ENCODE measurements around the gene CDH5.

DNA sequence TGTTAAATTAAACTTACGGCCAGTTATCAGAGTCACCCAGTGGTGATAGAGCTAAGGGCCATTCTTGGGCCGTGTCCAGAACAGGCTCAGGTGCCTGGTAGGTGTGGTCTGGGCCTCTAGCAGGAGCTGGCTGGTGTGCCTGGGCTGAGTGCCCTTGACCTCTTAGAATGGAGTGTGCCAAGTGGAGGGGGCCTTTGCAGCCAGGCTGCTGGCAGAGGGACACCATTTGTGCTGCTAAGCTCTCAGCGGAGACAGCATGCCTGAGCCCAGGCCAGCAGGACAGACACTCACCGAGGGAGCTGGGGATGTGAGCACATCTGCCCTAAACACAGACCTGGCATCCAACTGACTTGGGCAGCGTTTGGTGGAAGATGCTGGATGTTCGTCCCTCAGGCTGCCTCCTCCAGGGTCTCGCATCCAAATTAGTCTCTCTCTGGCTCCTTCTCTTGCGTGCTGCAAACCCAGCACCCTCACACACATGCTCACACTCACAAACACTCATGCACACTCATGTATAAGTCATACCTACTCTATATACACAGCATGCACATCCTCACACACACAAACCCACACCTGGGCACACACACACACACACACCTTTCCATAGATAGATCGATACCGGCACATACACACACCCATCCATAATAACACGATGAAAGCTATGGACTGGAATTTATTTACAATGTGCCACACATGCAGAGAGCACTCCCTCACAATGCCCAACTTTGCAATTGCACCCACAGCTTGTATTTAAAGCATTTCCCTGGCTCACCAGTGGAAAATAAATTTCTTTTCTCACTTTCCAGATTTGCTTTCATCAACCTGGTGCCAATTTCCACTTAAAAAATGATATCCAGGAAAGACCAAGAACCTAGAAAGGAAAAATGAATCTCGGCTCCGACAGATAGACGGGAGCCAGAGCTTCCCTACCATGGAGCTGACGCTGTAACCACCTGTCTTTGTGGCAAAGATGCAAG, 33.6 kb upstream of the CDH5 start:
- TF ChIP-seq, protein P1, sequence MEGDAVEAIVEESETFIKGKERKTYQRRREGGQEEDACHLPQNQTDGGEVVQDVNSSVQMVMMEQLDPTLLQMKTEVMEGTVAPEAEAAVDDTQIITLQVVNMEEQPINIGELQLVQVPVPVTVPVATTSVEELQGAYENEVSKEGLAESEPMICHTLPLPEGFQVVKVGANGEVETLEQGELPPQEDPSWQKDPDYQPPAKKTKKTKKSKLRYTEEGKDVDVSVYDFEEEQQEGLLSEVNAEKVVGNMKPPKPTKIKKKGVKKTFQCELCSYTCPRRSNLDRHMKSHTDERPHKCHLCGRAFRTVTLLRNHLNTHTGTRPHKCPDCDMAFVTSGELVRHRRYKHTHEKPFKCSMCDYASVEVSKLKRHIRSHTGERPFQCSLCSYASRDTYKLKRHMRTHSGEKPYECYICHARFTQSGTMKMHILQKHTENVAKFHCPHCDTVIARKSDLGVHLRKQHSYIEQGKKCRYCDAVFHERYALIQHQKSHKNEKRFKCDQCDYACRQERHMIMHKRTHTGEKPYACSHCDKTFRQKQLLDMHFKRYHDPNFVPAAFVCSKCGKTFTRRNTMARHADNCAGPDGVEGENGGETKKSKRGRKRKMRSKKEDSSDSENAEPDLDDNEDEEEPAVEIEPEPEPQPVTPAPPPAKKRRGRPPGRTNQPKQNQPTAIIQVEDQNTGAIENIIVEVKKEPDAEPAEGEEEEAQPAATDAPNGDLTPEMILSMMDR (IDR thresholded peaks at IDR 0.05; ENCODE audit: extremely low read depth in 1 of 2, insufficient read depth in 1 of 2, low read depth in 1 of 2, low read length in 2 of 2), result no peak
- TF ChIP-seq POLR2A (IDR thresholded peaks at IDR 0.05; ENCODE audit: low read depth, low read length) (no peak), JUN (IDR thresholded peaks at IDR 0.05; ENCODE audit: borderline replicate concordance, insufficient read depth, insufficient read length, low read depth) (no peak), POLR2AphosphoS5 (IDR thresholded peaks at IDR 0.05; ENCODE audit: insufficient read depth, low read depth, low read length) (no peak), EZH2 (IDR thresholded peaks at IDR 0.05; ENCODE audit: borderline replicate concordance, low read depth, low read length, severe bottlenecking) (no peak)

All from endothelial cell of umbilical vein (primary cell).